GM23248 (cell line): ENCODE measurements around the gene KNSTRN. TPM values are rescaled to one million over a fixed set of nuclear protein-coding genes. Genes with fewer than 3 reads are reported as not detected.

Source experiments
- DNase-seq: peaks from one replicate; pipeline ENCODE4 v3.0.0-alpha.2; 2015
- H2AFZ ChIP-seq: fragments of 200-600 bp; sonication (generic); 2 replicates; pipeline ENCODE4 v1.6.1; 2016; ENCODE audit warnings: antibody characterized with exemption
- H3F3A ChIP-seq: fragments of 200-600 bp; sonication (generic); 2 replicates; pipeline ENCODE4 v1.6.1; 2016; ENCODE audit warnings: mild to moderate bottlenecking, antibody characterized with exemption, mixed run types; ENCODE audit not compliant: insufficient read depth
- H3K27ac ChIP-seq: fragments of 200-600 bp; sonication (generic); 2 replicates; pipeline ENCODE4 v1.5.1; 2016; ENCODE audit warnings: mild to moderate bottlenecking
- H3K27me3 ChIP-seq: fragments of 200-600 bp; sonication (generic); replicated peaks from 2 replicates; pipeline ENCODE4 v1.6.1; 2016; ENCODE audit warnings: mild to moderate bottlenecking; ENCODE audit not compliant: insufficient read depth
- H3K36me3 ChIP-seq: fragments of 200-600 bp; sonication (generic); 2 replicates; pipeline ENCODE4 v1.6.1; 2016; ENCODE audit warnings: low read depth, mild to moderate bottlenecking
- H3K4me1 ChIP-seq: fragments of 200-600 bp; sonication (generic); 2 replicates; pipeline ENCODE4 v1.6.1; 2016; ENCODE audit warnings: mild to moderate bottlenecking; ENCODE audit not compliant: insufficient read depth
- H3K4me2 ChIP-seq: fragments of 200-600 bp; sonication (generic); one replicate; pipeline ENCODE4 v1.6.1; 2016; ENCODE audit warnings: mild to moderate bottlenecking; ENCODE audit not compliant: unreplicated experiment
- H3K4me3 ChIP-seq: fragments of 200-600 bp; sonication (generic); 2 replicates; pipeline ENCODE4 v1.5.1; 2016; ENCODE audit warnings: mild to moderate bottlenecking
- H3K79me2 ChIP-seq: fragments of 200-600 bp; sonication (generic); 2 replicates; pipeline ENCODE4 v1.6.1; 2016; ENCODE audit warnings: mild to moderate bottlenecking; ENCODE audit not compliant: insufficient read depth
- H3K9ac ChIP-seq: fragments of 200-600 bp; sonication (generic); 2 replicates; pipeline ENCODE4 v1.6.1; 2016; ENCODE audit warnings: mild to moderate bottlenecking
- H3K9me2 ChIP-seq: fragments of 200-600 bp; sonication (generic); 2 replicates; pipeline ENCODE4 v1.6.1; 2016; ENCODE audit warnings: mixed run types, mild to moderate bottlenecking, moderate library complexity; ENCODE audit not compliant: insufficient read depth
- H3K9me3 ChIP-seq: fragments of 200-600 bp; sonication (generic); one replicate; pipeline ENCODE4 v1.6.1; 2017; ENCODE audit warnings: low read depth
- H4K20me1 ChIP-seq: fragments of 200-600 bp; sonication (generic); 2 replicates; pipeline ENCODE4 v1.6.0; 2016; ENCODE audit not compliant: insufficient read depth
- EZH2 ChIP-seq: fragments of 200-600 bp; sonication (generic); IDR thresholded peaks from 2 replicates; pipeline ENCODE4 v1.6.1; 2018; ENCODE audit warnings: antibody characterized with exemption, mild to moderate bottlenecking; ENCODE audit not compliant: insufficient read depth, poor library complexity, severe bottlenecking
- EZH2phosphoT487 ChIP-seq: fragments of 200-600 bp; sonication (generic); IDR thresholded peaks from 2 replicates; pipeline ENCODE4 v1.6.1; 2018; ENCODE audit warnings: antibody characterized with exemption, moderate library complexity, mild to moderate bottlenecking, low read depth; ENCODE audit not compliant: insufficient read depth
- WGBS, 2 experiments: methylation state at CpG; one replicate each; pipeline ENCODE4 v1.1.6; 2015 to 2017; ENCODE audit warnings: low lambda C conversion rate in 2 of 2, low coverage in 1 of 2; ENCODE audit errors: missing lambda C conversion rate in 2 of 2; 5-methylcytosine and 5-hydroxymethylcytosine counted together
- in situ Hi-C: fragments of 300-500 bp; cut with MboI; formaldehyde crosslinking; loops from 2 replicates; pipeline ENCODE4 v1.15.0; 2020
- polyA plus RNA-seq: library from polyadenylated mRNA; unstranded; fragments of >200 nt; fragmentation: Nextera tagmentation; extraction: Ambion mirVana; gene quantifications from 2 replicates; pipeline ENCODE4 v1.2.1, GENCODE V29; 2016
- total RNA-seq: library from RNA; depleted of rRNA; stranded (reverse); fragments of >200 nt; shearing (Covaris generic); gene quantifications from 2 replicates; pipeline ENCODE4 v1.2.3, GENCODE V29; 2014; rRNA removed

KNSTRN gene
- 31.1 and 35.8 TPM in 2 replicates for total RNA-seq
- 37.7 and 37.8 TPM in 2 replicates for polyA plus RNA-seq

DNA sequence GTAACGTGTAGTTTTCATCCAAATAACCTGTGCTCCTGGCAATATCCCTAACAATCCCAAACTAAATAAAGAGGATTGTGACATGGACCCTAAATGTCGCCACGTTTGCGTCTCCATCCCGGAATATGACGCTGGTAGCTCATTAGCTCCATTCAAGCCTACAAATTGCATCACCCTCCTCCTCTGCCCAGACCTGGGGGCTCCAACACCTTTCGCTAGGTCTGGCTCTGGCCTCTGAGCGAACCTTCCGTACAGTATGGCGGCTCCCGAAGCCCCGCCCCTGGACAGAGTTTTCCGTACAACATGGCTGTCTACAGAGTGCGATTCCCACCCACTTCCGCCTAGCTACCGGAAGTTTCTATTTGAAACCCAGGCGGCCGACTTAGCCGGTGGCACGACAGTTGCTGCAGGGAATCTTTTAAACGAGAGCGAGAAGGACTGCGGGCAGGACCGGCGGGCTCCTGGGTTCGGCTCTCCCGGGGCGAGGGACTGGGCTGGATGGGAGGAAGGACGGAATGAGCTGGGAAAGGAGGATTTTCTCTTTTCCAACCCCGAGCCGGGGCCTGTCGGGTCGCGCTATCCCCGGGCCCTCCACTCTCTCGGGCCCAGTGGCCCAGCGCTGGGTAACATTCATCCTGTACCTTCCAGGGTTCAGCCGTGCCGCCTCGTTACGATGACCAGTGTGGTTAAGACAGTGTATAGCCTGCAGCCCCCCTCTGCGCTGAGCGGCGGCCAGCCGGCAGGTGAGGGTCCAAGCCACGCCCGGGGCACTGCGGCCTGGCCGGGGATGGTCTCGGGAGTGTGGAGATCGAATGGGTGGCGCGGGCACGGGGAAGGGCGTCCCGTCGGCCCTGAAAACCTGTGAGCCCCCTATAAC lies at the start of gene KNSTRN:
Gene KNSTRN (plus strand): TSS at position 142 of the 877 bp plus-strand sequence. CDS start 115 bp downstream, at position 257.
- peaks cover 9% of the 10 kb centered on the region for H3K36me3 ChIP-seq
- DNase-seq = peak; percentile 96
- H3K79me2 ChIP-seq = peaks cover 42% of the 10 kb centered on the region
- H3K9ac ChIP-seq = peak within 1 kb of the TSS; percentile 94
- TF ChIP-seq EZH2 (no peak), EZH2phosphoT487 (no peak)
- H3K9me2 ChIP-seq = no peaks in the 10 kb centered on the region
- in situ Hi-C loops = no loop called here
- H3K4me3 ChIP-seq = peak within 1 kb of the TSS; percentile 95
- H3K27me3 ChIP-seq = no peaks in the 10 kb centered on the region
- H3K27ac ChIP-seq = peak within 1 kb of the TSS; percentile 40
- peaks cover 28% of the 10 kb centered on the region for H3K4me1 ChIP-seq
- peak within 1 kb of the TSS; percentile 99 for H2AFZ ChIP-seq
- H4K20me1 ChIP-seq = no peaks in the 10 kb centered on the region
- peak within 1 kb of the TSS; percentile 97 for H3K4me2 ChIP-seq
- H3F3A ChIP-seq = peaks cover 10% of the 10 kb centered on the region
- WGBS, 2 experiments = 1 to 2% methylated on average over 57 of the region's 57 CpGs
- H3K9me3 ChIP-seq = no peaks in the 10 kb centered on the region

GRCh38 chr15:40333922-40334492 lies 48.5 kb upstream of the KNSTRN start:
- H3K4me1 ChIP-seq = peaks cover 30% of the 10 kb centered on the region
- H3K9ac ChIP-seq = no peak overlapping the region
- no peak overlapping the region for H3K27ac ChIP-seq
- no peaks in the 10 kb centered on the region for H3K9me3 ChIP-seq
- no peak for DNase-seq
- H2AFZ ChIP-seq = no peak overlapping the region
- H3K4me3 ChIP-seq = no peak overlapping the region
- H3K9me2 ChIP-seq = no peaks in the 10 kb centered on the region
- H4K20me1 ChIP-seq = no peaks in the 10 kb centered on the region
- 69 to 74% methylated on average over 12 of the region's 12 CpGs for WGBS, 2 experiments
- H3K27me3 ChIP-seq = no peaks in the 10 kb centered on the region
- H3F3A ChIP-seq = peaks cover 31% of the 10 kb centered on the region
- peaks cover 7% of the 10 kb centered on the region; the same call in 1 of the 2 replicates for H3K36me3 ChIP-seq
- no peak overlapping the region for H3K4me2 ChIP-seq
- TF ChIP-seq EZH2 = no peak
- TF ChIP-seq EZH2phosphoT487 = no peak
- in situ Hi-C loops = no loop called here
- peaks cover 14% of the 10 kb centered on the region for H3K79me2 ChIP-seq

DNA sequence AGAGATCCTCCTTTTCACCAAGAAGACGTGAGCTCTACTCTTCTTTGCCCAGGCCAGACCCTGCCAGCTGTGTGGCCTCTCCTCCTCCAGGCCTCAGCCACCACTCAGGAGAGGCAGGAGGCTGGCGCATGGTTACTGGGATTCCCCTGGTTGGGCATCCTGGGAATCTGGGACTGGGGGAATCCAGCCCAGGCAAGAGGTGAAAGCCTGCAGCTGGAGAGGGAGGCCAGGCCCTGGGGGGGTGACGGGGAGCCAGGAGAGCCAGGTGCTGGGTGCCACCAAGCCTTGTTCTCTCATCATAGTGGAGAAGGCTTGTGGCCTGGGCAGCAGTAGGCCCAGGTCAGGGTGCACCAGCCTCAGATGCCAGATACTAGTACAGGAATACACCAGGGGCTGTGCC lies 48.0 kb upstream of the KNSTRN start:
- Histone ChIP-seq H4K20me1 (no peaks in the 10 kb centered on the region), H3K9ac (no peak overlapping the region), H2AFZ (no peak overlapping the region), H3K9me2 (no peaks in the 10 kb centered on the region), H3K79me2 (peaks cover 20% of the 10 kb centered on the region), H3K9me3 (no peaks in the 10 kb centered on the region), H3K36me3 (peaks cover 7% of the 10 kb centered on the region; the same call in 1 of the 2 replicates), H3K4me1 (peaks cover 30% of the 10 kb centered on the region), H3K27ac (no peak overlapping the region), H3F3A (peaks cover 26% of the 10 kb centered on the region), H3K4me3 (no peak overlapping the region), H3K4me2 (no peak overlapping the region), H3K27me3 (no peaks in the 10 kb centered on the region)
- no peak for DNase-seq
- TF ChIP-seq EZH2 (no peak), EZH2phosphoT487 (no peak)
- in situ Hi-C loops = no loop called here
- 95 to 97% methylated on average over 3 of the region's 3 CpGs for WGBS, 2 experiments

DNA sequence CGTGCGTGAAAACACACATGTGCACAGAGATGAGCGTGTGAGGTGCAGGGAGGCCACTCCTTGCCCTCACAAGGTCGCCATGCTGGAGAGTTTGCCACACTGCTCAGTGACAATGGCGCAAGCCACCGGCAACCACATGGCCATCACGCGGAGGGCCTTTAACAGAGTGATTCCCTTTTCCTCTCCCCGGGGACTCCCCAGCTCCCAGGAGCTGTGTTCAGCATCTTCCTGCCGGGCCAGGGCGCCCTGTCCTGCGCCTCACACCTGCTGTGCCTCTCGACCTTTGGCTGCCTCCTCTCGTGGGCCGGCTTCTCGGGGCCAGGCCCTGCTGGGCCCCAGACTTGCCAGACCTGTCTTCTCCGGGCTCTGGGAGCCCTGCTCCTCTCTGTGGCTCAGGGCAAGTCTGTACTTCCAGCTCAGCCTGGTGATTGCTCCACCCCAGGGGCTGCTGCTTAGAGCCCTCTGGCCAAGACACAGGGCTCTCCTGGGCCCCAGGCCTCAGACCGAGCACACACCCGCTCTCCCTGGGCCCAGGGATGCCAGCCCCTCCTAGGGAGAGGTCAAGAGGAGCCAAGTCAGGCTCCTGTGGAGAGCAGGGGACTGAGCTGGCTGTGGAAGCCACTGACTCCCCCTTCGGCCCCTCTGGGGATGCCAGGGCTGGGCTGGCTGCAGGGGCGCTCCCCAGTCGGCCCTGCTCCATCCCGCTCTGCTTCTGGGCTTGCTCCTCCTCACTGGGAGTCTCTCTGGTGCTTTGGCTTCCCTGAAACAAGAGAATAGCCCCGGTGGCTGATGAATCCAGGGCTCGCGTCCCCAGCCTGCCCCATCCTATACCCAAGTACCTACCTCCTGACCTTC lies 47.4 kb upstream of the KNSTRN start:
- Histone ChIP-seq H3K4me3 (no peak overlapping the region), H4K20me1 (no peaks in the 10 kb centered on the region), H3K27me3 (no peaks in the 10 kb centered on the region), H3K4me2 (no peak overlapping the region), H3K79me2 (peaks cover 26% of the 10 kb centered on the region), H3K27ac (no peak overlapping the region), H3K9me2 (no peaks in the 10 kb centered on the region), H3K36me3 (peaks cover 7% of the 10 kb centered on the region; the same call in 1 of the 2 replicates), H3F3A (peaks cover 26% of the 10 kb centered on the region), H3K9me3 (no peaks in the 10 kb centered on the region), H2AFZ (no peak overlapping the region), H3K9ac (no peak overlapping the region), H3K4me1 (peaks cover 32% of the 10 kb centered on the region)
- WGBS, 2 experiments = 79 to 83% methylated on average over 23 to 25 of the region's 26 CpGs
- TF ChIP-seq EZH2 (no peak), EZH2phosphoT487 (no peak)
- DNase-seq = no peak
- in situ Hi-C loops = no loop called here
